Neural cell (in vitro differentiated cells): ENCODE data around the gene ZBTB42. TPM values are rescaled to one million over a fixed set of nuclear protein-coding genes. Genes with fewer than 3 reads are reported as not detected.
A peak's percentile ranks its signal among the peaks of the same experiment; 100 is the strongest.

Source experiments
- H2AFZ ChIP-seq: fragments of 200-600, 300-800 bp; sonication (generic), shearing (Covaris generic); 2 replicates; pipeline ENCODE4 v1.6.0; 2014; ENCODE audit warnings: low read depth, mild to moderate bottlenecking, antibody characterized with exemption, low read length, moderate library complexity
- H3F3A ChIP-seq: fragments of 200-600 bp; shearing (Covaris generic); 2 replicates; pipeline ENCODE4 v1.6.1; 2016; ENCODE audit warnings: mild to moderate bottlenecking, moderate library complexity, mixed read lengths, antibody characterized with exemption, low read length; ENCODE audit not compliant: insufficient read depth, poor library complexity, severe bottlenecking
- H3K27ac ChIP-seq: fragments of 200-600, 300-800 bp; sonication (generic), shearing (Covaris generic); 2 replicates; pipeline ENCODE4 v1.5.1; 2014; ENCODE audit warnings: mild to moderate bottlenecking, low read length, moderate library complexity
- H3K27me3 ChIP-seq: fragments of 300-800, 200-600 bp; sonication (generic), shearing (Covaris generic); 2 replicates; pipeline ENCODE4 v1.6.0; 2014; ENCODE audit warnings: mild to moderate bottlenecking, low read depth, low read length, moderate library complexity; ENCODE audit not compliant: insufficient read depth
- H3K36me3 ChIP-seq: fragments of 300-800, 200-600 bp; sonication (generic), shearing (Covaris generic); 2 replicates; pipeline ENCODE4 v1.5.1; 2014; ENCODE audit warnings: mild to moderate bottlenecking, antibody characterized with exemption, low read length, moderate library complexity; ENCODE audit not compliant: insufficient read depth
- H3K4me2 ChIP-seq: fragments of 300-800, 200-600 bp; sonication (generic), shearing (Covaris generic); 2 replicates; pipeline ENCODE4 v1.6.0; 2014; ENCODE audit warnings: mild to moderate bottlenecking, low read length
- H3K4me3 ChIP-seq: fragments of 300-800, 200-600 bp; sonication (generic), shearing (Covaris generic); 2 replicates; pipeline ENCODE4 v1.5.1; 2014; ENCODE audit warnings: mild to moderate bottlenecking, low read length, moderate library complexity
- H3K79me2 ChIP-seq: fragments of 200-600 bp; shearing (Covaris generic); replicated peaks from 2 replicates; pipeline ENCODE4 v1.6.0; 2014; ENCODE audit warnings: mild to moderate bottlenecking, low read length, moderate library complexity; ENCODE audit not compliant: insufficient read depth
- H3K9ac ChIP-seq: fragments of 300-800, 200-600 bp; sonication (generic), shearing (Covaris generic); 2 replicates; pipeline ENCODE4 v1.6.1; 2016; ENCODE audit warnings: mild to moderate bottlenecking, low read length, mixed read lengths
- H3K9me2 ChIP-seq: fragments of 200-600 bp; shearing (Covaris generic); 2 replicates; pipeline ENCODE4 v1.6.1; 2016; ENCODE audit warnings: mild to moderate bottlenecking, low read length, mixed read lengths; ENCODE audit not compliant: insufficient read depth
- H3K9me3 ChIP-seq: fragments of 200-600, 300-800 bp; sonication (generic), shearing (Covaris generic); 2 replicates; pipeline ENCODE4 v1.6.1; 2016; ENCODE audit warnings: mild to moderate bottlenecking, mixed run types, low read length, moderate library complexity, mixed read lengths
- H4K20me1 ChIP-seq: fragments of 200-600 bp; shearing (Covaris generic); 2 replicates; pipeline ENCODE4 v1.6.1; 2016; ENCODE audit warnings: mild to moderate bottlenecking, mixed run types; ENCODE audit not compliant: insufficient read depth
- EP300 ChIP-seq: fragments of 450-650 bp; conservative IDR thresholded peaks from 2 replicates; pipeline ENCODE4 v1.6.1; 2014; ENCODE audit warnings: antibody characterized with exemption, mild to moderate bottlenecking, moderate library complexity; ENCODE audit not compliant: poor library complexity, severe bottlenecking
- EZH2 ChIP-seq: fragments of 200-600, 300-800 bp; shearing (Covaris generic), sonication (generic); IDR thresholded peaks from 2 replicates; pipeline ENCODE4 v1.6.1; 2014; ENCODE audit warnings: antibody characterized with exemption, low read length, borderline replicate concordance, mild to moderate bottlenecking; ENCODE audit not compliant: insufficient read depth, poor library complexity, severe bottlenecking
- MXI1 ChIP-seq: fragments of 450-650 bp; conservative IDR thresholded peaks from 2 replicates; pipeline ENCODE4 v1.6.1; 2014; ENCODE audit warnings: antibody characterized with exemption, mild to moderate bottlenecking; ENCODE audit not compliant: poor library complexity, severe bottlenecking
- POLR2AphosphoS5 ChIP-seq: IDR thresholded peaks from 2 replicates; pipeline ENCODE4 v1.6.1; 2012
- RAD21 ChIP-seq: fragments of 450-650 bp; conservative IDR thresholded peaks from 2 replicates; pipeline ENCODE4 v1.6.1; 2014; ENCODE audit warnings: antibody characterized with exemption, mild to moderate bottlenecking, moderate library complexity
- SMC3 ChIP-seq: fragments of 450-650 bp; conservative IDR thresholded peaks from 2 replicates; pipeline ENCODE4 v1.6.1; 2014; ENCODE audit warnings: antibody characterized with exemption, mild to moderate bottlenecking, moderate library complexity; ENCODE audit not compliant: poor library complexity
- TAF1 ChIP-seq: IDR thresholded peaks from 2 replicates; pipeline ENCODE4 v1.6.1; 2012; ENCODE audit warnings: low read depth
- polyA plus RNA-seq: library from polyadenylated mRNA; depleted of rRNA; stranded (reverse); fragments of >200 nt; gene quantifications from 2 replicates; pipeline ENCODE4 v1.2.3, GENCODE V29; 2014
- TF ChIP-seq, protein P1 (sequence below): fragments of 450-650 bp; IDR thresholded peaks from 2 replicates; pipeline ENCODE4 v1.5.1; 2014; ENCODE audit warnings: antibody characterized with exemption, mild to moderate bottlenecking, moderate library complexity; ENCODE audit not compliant: poor library complexity, severe bottlenecking
- TF ChIP-seq, protein P2 (sequence below): IDR thresholded peaks from 2 replicates; pipeline ENCODE4 v1.6.1; 2012; ENCODE audit warnings: borderline replicate concordance

Gene ZBTB42
- polyA plus RNA-seq, 1 donor from 2014 or later, result not detected

DNA sequence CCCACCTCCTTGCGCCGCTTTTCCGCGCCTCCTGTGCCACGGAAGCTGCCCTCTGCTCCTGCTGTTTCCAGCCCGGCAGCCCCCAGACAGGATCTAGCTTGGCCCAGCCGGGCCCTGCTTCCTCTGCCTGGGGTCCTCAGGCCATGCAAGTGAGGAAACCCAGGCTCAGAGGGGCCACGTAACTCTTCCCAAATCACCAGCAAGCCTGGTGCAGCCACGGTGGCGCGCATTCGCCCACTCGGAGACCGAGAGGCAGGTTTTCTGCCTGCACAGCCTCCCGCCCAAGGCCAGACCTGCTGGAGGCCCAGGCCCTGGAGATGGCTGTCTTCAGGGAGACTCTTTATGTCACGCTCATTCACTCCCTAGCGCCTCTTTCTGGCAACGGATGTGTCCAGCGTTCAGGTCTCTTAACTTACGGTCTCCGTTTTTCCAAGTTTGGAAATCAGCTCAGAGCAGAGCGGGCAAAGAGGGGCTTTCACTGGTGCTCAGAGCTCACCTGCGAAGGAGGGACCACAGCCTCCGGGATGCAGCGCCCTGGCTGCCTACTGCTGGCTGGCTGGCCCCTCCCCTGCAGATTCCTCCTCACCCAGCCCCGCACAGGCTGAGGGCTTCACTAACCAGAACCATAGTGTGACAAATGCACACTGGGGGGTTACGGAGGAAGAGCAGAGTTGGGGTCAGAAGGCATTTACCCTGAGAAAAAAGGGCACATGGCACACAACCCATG, 43.6 kb downstream of the ZBTB42 start:
- no peaks in the 10 kb centered on the region for H4K20me1 ChIP-seq
- no peak overlapping the region for H3K4me2 ChIP-seq
- H3K9me3 ChIP-seq, result no peaks in the 10 kb centered on the region
- TF ChIP-seq EZH2 (no peak), MXI1 (no peak), RAD21 (no peak), TAF1 (no peak), SMC3 (no peak)
- TF ChIP-seq, protein P1, sequence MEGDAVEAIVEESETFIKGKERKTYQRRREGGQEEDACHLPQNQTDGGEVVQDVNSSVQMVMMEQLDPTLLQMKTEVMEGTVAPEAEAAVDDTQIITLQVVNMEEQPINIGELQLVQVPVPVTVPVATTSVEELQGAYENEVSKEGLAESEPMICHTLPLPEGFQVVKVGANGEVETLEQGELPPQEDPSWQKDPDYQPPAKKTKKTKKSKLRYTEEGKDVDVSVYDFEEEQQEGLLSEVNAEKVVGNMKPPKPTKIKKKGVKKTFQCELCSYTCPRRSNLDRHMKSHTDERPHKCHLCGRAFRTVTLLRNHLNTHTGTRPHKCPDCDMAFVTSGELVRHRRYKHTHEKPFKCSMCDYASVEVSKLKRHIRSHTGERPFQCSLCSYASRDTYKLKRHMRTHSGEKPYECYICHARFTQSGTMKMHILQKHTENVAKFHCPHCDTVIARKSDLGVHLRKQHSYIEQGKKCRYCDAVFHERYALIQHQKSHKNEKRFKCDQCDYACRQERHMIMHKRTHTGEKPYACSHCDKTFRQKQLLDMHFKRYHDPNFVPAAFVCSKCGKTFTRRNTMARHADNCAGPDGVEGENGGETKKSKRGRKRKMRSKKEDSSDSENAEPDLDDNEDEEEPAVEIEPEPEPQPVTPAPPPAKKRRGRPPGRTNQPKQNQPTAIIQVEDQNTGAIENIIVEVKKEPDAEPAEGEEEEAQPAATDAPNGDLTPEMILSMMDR, result no peak
- no peak overlapping the region for H3K9ac ChIP-seq
- H3K4me3 ChIP-seq, result peak overlapping the region; percentile 66
- H3K36me3 ChIP-seq, result no peaks in the 10 kb centered on the region
- H3F3A ChIP-seq, result no peaks in the 10 kb centered on the region
- H3K79me2 ChIP-seq, result no peaks in the 10 kb centered on the region
- peaks cover 53% of the 10 kb centered on the region for H3K27me3 ChIP-seq
- no peak overlapping the region for H2AFZ ChIP-seq
- no peaks in the 10 kb centered on the region for H3K9me2 ChIP-seq
- H3K27ac ChIP-seq, result no peak overlapping the region

DNA sequence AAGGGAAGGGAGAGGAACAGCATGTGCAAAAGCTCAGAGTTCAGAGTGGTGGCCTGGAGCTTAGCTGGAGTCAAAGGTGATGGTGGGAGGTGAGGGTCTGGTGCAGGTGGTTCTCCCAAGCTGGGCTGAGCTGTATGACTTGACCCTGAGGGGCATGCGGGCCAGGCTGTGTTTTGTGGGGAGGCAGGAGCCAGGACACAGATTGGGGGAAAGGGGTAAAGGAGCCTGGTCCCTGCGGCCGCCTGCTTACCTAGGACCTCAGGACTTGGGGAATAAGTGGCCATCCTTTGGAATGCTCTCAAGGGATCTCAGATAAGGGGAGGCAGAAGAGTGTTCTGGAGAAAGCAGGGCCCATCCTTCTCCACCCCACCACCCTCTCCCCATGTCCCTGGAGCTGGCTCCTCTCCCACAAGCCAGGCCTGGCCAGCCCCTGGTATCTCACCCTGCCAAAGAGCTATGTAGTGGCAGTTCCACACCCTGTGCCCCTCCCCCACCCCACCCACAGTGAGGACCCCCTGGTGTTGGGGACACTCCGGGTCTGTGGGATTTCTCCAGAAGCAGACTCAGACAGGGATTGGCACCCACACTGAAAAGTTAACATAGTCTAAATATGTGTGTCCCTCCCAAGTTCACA, 44.2 kb downstream of the ZBTB42 start:
- no peaks in the 10 kb centered on the region for H3F3A ChIP-seq
- H2AFZ ChIP-seq, result no peak overlapping the region
- H3K36me3 ChIP-seq, result no peaks in the 10 kb centered on the region
- no peak overlapping the region for H3K27ac ChIP-seq
- TF ChIP-seq, protein P2, sequence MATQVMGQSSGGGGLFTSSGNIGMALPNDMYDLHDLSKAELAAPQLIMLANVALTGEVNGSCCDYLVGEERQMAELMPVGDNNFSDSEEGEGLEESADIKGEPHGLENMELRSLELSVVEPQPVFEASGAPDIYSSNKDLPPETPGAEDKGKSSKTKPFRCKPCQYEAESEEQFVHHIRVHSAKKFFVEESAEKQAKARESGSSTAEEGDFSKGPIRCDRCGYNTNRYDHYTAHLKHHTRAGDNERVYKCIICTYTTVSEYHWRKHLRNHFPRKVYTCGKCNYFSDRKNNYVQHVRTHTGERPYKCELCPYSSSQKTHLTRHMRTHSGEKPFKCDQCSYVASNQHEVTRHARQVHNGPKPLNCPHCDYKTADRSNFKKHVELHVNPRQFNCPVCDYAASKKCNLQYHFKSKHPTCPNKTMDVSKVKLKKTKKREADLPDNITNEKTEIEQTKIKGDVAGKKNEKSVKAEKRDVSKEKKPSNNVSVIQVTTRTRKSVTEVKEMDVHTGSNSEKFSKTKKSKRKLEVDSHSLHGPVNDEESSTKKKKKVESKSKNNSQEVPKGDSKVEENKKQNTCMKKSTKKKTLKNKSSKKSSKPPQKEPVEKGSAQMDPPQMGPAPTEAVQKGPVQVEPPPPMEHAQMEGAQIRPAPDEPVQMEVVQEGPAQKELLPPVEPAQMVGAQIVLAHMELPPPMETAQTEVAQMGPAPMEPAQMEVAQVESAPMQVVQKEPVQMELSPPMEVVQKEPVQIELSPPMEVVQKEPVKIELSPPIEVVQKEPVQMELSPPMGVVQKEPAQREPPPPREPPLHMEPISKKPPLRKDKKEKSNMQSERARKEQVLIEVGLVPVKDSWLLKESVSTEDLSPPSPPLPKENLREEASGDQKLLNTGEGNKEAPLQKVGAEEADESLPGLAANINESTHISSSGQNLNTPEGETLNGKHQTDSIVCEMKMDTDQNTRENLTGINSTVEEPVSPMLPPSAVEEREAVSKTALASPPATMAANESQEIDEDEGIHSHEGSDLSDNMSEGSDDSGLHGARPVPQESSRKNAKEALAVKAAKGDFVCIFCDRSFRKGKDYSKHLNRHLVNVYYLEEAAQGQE, result no peak
- TF ChIP-seq EZH2 (no peak), EP300 (no peak), MXI1 (no peak), POLR2AphosphoS5 (no peak), RAD21 (no peak), TAF1 (no peak), SMC3 (no peak)
- TF ChIP-seq, protein P1, result no peak
- H3K9me3 ChIP-seq, result no peaks in the 10 kb centered on the region
- no peaks in the 10 kb centered on the region for H3K79me2 ChIP-seq
- H3K9ac ChIP-seq, result no peak overlapping the region
- peaks cover 53% of the 10 kb centered on the region for H3K27me3 ChIP-seq
- H3K4me2 ChIP-seq, result no peak overlapping the region
- no peaks in the 10 kb centered on the region for H4K20me1 ChIP-seq
- no peaks in the 10 kb centered on the region for H3K9me2 ChIP-seq
- H3K4me3 ChIP-seq, result no peak overlapping the region
